GM23338 (cell line): ENCODE measurements around the gene SNX3.

Experiments
- CREB1 ChIP-seq: fragments of 250-450 bp; sonication (Bioruptor Pico); IDR thresholded peaks from 2 replicates; pipeline ENCODE4 v1.5.0; 2020; ENCODE audit warnings: low read depth, mild to moderate bottlenecking, moderate library complexity
- EZH2 ChIP-seq: fragments of 200-600 bp; sonication (generic); IDR thresholded peaks from one replicate; pipeline ENCODE4 v1.8.0; 2017; ENCODE audit warnings: antibody characterized with exemption, mild to moderate bottlenecking, low read depth; ENCODE audit not compliant: unreplicated experiment
- EZH2phosphoT487 ChIP-seq: fragments of 200-600 bp; sonication (generic); IDR thresholded peaks from one replicate; pipeline ENCODE4 v1.8.1; 2018; ENCODE audit warnings: antibody characterized with exemption; ENCODE audit not compliant: unreplicated experiment
- JUNB ChIP-seq: IDR thresholded peaks from one replicate; pipeline ENCODE4 v1.6.1; 2016; ENCODE audit warnings: antibody characterized with exemption; ENCODE audit not compliant: unreplicated experiment
- NANOG ChIP-seq: IDR thresholded peaks from 2 replicates; pipeline ENCODE4 v1.6.1; 2016; ENCODE audit warnings: antibody characterized with exemption, borderline replicate concordance
- POLR2AphosphoS5 ChIP-seq: IDR thresholded peaks from 2 replicates; pipeline ENCODE4 v1.6.1; 2016; ENCODE audit warnings: antibody characterized with exemption, low read depth
- STAT1 ChIP-seq: IDR thresholded peaks from one replicate; pipeline ENCODE4 v1.6.1; 2016; ENCODE audit warnings: antibody characterized with exemption; ENCODE audit not compliant: unreplicated experiment
- ZNF114 ChIP-seq: fragments of 250-450 bp; sonication (Bioruptor Pico); IDR thresholded peaks from 2 replicates; pipeline ENCODE4 v1.5.0; 2020; ENCODE audit warnings: mild to moderate bottlenecking, moderate library complexity
- TF ChIP-seq, protein P1 (sequence below), 2 experiments: fragments of 200-600 bp in 1 of 2; sonication (generic) in 1 of 2; conservative IDR thresholded peaks; 2 replicates each; pipeline versions ENCODE4 v1.5.1 to v1.6.1; 2016 to 2017; ENCODE audit warnings: antibody characterized with exemption in 2 of 2, low read depth in 2 of 2, mild to moderate bottlenecking in 2 of 2, moderate library complexity in 1 of 2
- TF ChIP-seq, protein P2 (sequence below): IDR thresholded peaks from one replicate; pipeline ENCODE4 v1.6.1; 2018; ENCODE audit warnings: antibody characterized with exemption; ENCODE audit not compliant: unreplicated experiment

DNA sequence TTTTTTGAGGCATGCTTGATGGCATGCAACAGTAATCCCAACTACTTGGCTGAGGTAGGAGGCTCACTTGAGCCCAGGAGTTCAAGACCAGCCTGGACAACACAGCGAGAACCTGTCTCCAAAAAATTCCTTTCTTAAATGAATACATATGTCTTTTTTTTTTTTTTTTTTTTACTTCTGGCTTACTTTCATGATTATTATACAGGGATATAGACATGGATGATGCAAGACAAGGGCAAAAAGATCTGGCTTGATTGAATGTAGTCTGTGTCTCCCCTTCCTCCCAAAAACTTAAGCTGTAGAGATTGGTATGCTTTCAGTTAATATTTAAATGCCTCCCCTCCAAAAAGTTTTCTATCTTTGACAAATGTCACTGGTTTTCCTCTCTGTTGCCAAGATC, 7.6 kb downstream of the SNX3 start:
- TF ChIP-seq, protein P1, sequence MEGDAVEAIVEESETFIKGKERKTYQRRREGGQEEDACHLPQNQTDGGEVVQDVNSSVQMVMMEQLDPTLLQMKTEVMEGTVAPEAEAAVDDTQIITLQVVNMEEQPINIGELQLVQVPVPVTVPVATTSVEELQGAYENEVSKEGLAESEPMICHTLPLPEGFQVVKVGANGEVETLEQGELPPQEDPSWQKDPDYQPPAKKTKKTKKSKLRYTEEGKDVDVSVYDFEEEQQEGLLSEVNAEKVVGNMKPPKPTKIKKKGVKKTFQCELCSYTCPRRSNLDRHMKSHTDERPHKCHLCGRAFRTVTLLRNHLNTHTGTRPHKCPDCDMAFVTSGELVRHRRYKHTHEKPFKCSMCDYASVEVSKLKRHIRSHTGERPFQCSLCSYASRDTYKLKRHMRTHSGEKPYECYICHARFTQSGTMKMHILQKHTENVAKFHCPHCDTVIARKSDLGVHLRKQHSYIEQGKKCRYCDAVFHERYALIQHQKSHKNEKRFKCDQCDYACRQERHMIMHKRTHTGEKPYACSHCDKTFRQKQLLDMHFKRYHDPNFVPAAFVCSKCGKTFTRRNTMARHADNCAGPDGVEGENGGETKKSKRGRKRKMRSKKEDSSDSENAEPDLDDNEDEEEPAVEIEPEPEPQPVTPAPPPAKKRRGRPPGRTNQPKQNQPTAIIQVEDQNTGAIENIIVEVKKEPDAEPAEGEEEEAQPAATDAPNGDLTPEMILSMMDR (conservative IDR thresholded peaks at IDR 0.05; ENCODE audit: low read depth in 2 of 2): no peak
- TF ChIP-seq, protein P2, sequence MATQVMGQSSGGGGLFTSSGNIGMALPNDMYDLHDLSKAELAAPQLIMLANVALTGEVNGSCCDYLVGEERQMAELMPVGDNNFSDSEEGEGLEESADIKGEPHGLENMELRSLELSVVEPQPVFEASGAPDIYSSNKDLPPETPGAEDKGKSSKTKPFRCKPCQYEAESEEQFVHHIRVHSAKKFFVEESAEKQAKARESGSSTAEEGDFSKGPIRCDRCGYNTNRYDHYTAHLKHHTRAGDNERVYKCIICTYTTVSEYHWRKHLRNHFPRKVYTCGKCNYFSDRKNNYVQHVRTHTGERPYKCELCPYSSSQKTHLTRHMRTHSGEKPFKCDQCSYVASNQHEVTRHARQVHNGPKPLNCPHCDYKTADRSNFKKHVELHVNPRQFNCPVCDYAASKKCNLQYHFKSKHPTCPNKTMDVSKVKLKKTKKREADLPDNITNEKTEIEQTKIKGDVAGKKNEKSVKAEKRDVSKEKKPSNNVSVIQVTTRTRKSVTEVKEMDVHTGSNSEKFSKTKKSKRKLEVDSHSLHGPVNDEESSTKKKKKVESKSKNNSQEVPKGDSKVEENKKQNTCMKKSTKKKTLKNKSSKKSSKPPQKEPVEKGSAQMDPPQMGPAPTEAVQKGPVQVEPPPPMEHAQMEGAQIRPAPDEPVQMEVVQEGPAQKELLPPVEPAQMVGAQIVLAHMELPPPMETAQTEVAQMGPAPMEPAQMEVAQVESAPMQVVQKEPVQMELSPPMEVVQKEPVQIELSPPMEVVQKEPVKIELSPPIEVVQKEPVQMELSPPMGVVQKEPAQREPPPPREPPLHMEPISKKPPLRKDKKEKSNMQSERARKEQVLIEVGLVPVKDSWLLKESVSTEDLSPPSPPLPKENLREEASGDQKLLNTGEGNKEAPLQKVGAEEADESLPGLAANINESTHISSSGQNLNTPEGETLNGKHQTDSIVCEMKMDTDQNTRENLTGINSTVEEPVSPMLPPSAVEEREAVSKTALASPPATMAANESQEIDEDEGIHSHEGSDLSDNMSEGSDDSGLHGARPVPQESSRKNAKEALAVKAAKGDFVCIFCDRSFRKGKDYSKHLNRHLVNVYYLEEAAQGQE: no peak
- TF ChIP-seq CREB1 (CRISPR knock-in tag) (no peak), POLR2AphosphoS5 (no peak), EZH2phosphoT487 (no peak), ZNF114 (CRISPR knock-in tag) (no peak), EZH2 (no peak), STAT1 (no peak), JUNB (no peak), NANOG (no peak)
